ENCODE results near the gene JUP.
"Not testable (repeated sequence)": the region's sequence is repeated elsewhere in the genome, so short reads cannot be mapped to it uniquely, and the experiment has no call there.

JUP gene

GRCh38 chr17:41781404-41782110, 5.0 kb downstream of the JUP start:
- no peak for DNase-seq (ENCODE audit: low spot score)

GRCh38 chr17:41779954-41780353, 6.6 kb downstream of the JUP start:
- DNase-seq (ENCODE audit: low spot score): no peak

- no peak for DNase-seq (ENCODE audit: low spot score)
Observed at GRCh38 chr17:41777574-41778188, 8.8 kb downstream of the JUP start.

- DNase-seq (ENCODE audit: low spot score): no peak
Observed at GRCh38 chr17:41777157-41777573, 9.3 kb downstream of the JUP start.

- DNase-seq (ENCODE audit: low spot score): not testable (repeated sequence)
Observed at GRCh38 chr17:41776262-41776900, 10.1 kb downstream of the JUP start.

- DNase-seq (ENCODE audit: low spot score): no peak
Observed at GRCh38 chr17:41775394-41776226, 10.9 kb downstream of the JUP start.

GRCh38 chr17:41773731-41774193, 12.7 kb downstream of the JUP start:
- no peak for DNase-seq (ENCODE audit: low spot score)

GRCh38 chr17:41773190-41773588, 13.3 kb downstream of the JUP start:
- DNase-seq (ENCODE audit: low spot score): no peak

GRCh38 chr17:41772586-41773189, 13.8 kb downstream of the JUP start:
- no peak for DNase-seq (ENCODE audit: low spot score)

GRCh38 chr17:41772218-41772585, 14.3 kb downstream of the JUP start:
- no peak for DNase-seq (ENCODE audit: low spot score)

GRCh38 chr17:41771389-41772206, 14.9 kb downstream of the JUP start:
- DNase-seq (ENCODE audit: low spot score): no peak

- no peak for DNase-seq (ENCODE audit: low spot score)
Observed at GRCh38 chr17:41769985-41770384, 16.5 kb downstream of the JUP start.

GRCh38 chr17:41769346-41769862, 17.1 kb downstream of the JUP start:
- DNase-seq (ENCODE audit: low spot score): no peak

GRCh38 chr17:41768682-41769288, 17.7 kb downstream of the JUP start:
- DNase-seq (ENCODE audit: low spot score): no peak

GRCh38 chr17:41767324-41768042, 19.0 kb downstream of the JUP start:
- DNase-seq (ENCODE audit: low spot score): no peak

GRCh38 chr17:41766135-41766534, 20.4 kb downstream of the JUP start:
- no peak for DNase-seq (ENCODE audit: low spot score)

- DNase-seq (ENCODE audit: low spot score): no peak
Observed at GRCh38 chr17:41763327-41763726, 23.2 kb downstream of the JUP start.

GRCh38 chr17:41762841-41763240, 23.7 kb downstream of the JUP start:
- no peak for DNase-seq (ENCODE audit: low spot score)

- DNase-seq (ENCODE audit: low spot score): no peak
Observed at GRCh38 chr17:41762391-41762790, 24.1 kb downstream of the JUP start.

- no peak for DNase-seq (ENCODE audit: low spot score)
Observed at GRCh38 chr17:41760878-41761277, 25.6 kb downstream of the JUP start.
